Activated T-helper 1 cell treated with anti-CD3 and anti-CD28 coated beads, Interleukin-12 subunit alpha, Interleukin-12 subunit beta, Interleukin-2, Interleukin-4 antibody, amounts not matched to agents 30 ng/mL and 10 ng/mL and 1 ng/mL, durations not matched to agents 14 hours and 24 hours and 36 hours (primary cell): ENCODE data around the gene WDR93. TPM values are rescaled to one million over a fixed set of nuclear protein-coding genes. Genes with fewer than 3 reads are reported as not detected.

ENCODE experiments used
- DNase-seq: peaks from one replicate; pipeline ENCODE4 v3.0.0; 2021; ENCODE audit warnings: low spot score
- H3K27ac Mint-ChIP-seq: one replicate; pipeline ENCODE4 v1.8.0; 2021; ENCODE audit warnings: mild to moderate bottlenecking, mixed read lengths
- H3K27me3 Mint-ChIP-seq: one replicate; pipeline ENCODE4 v1.8.0; 2022; ENCODE audit warnings: mild to moderate bottlenecking, moderate library complexity, mixed read lengths; ENCODE audit not compliant: insufficient read depth
- H3K36me3 Mint-ChIP-seq: one replicate; pipeline ENCODE4 v1.8.0; 2021; ENCODE audit warnings: low read depth, mixed read lengths
- H3K4me1 Mint-ChIP-seq: one replicate; pipeline ENCODE4 v1.8.0; 2021; ENCODE audit warnings: low read depth, mixed read lengths
- H3K4me3 Mint-ChIP-seq: one replicate; pipeline ENCODE4 v1.8.0; 2021; ENCODE audit warnings: mild to moderate bottlenecking, moderate library complexity, mixed read lengths
- H3K9me3 Mint-ChIP-seq: one replicate; pipeline ENCODE4 v1.8.0; 2021; ENCODE audit warnings: mixed read lengths
- intact Hi-C: fragments of 100-400 bp; cut with micrococcal nuclease; formaldehyde crosslinking; loops from one replicate; pipeline ENCODE4 v1.15.1; 2024
- total RNA-seq: library from RNA; stranded (reverse); gene quantifications from 2 replicates; pipeline ENCODE4 v1.2.3, GENCODE V29; 2022

The WDR93 gene
- total RNA-seq, result not detected in 2 replicates

GRCh38 chr15:89690276-89691218 lies at the start of gene WDR93, which contains the start of gene PEX11A:
Gene WDR93, plus strand, starts transcription at chr15:89690811. Its CDS starts 10,936 bp downstream, at chr15:89701747.
Gene PEX11A, minus strand, starts transcription at chr15:89690754. Its CDS starts 122 bp downstream, at chr15:89690632.
- H3K27me3 Mint-ChIP-seq, result peaks cover 10% of the 10 kb centered on the region
- intact Hi-C loops, result loop anchor here (5.0 kb wide), 2 partner anchors 113 to 202 kb away; partner anchors contain the start of genes AP3S2 and TICRR
- peak; percentile 64 for DNase-seq
- no peaks in the 10 kb centered on the region for H3K36me3 Mint-ChIP-seq
- peaks cover 10% of the 10 kb centered on the region for H3K4me1 Mint-ChIP-seq
- H3K4me3 Mint-ChIP-seq, result peak within 1 kb of the TSS; percentile 82
- no peaks in the 10 kb centered on the region for H3K9me3 Mint-ChIP-seq
- peak within 1 kb of the TSS; percentile 65 for H3K27ac Mint-ChIP-seq

GRCh38 chr15:89641053-89641452 lies 49.6 kb upstream of the WDR93 start:
- Mint-ChIP-seq H3K4me3 (no peak overlapping the region), H3K27ac (no peak overlapping the region), H3K4me1 (no peaks in the 10 kb centered on the region), H3K36me3 (no peaks in the 10 kb centered on the region), H3K27me3 (peaks cover 1% of the 10 kb centered on the region), H3K9me3 (no peaks in the 10 kb centered on the region)
- intact Hi-C loops, result no loop called here
- DNase-seq, result no peak

- DNase-seq, result no peak
- no peaks in the 10 kb centered on the region for H3K36me3 Mint-ChIP-seq
- no peaks in the 10 kb centered on the region for H3K9me3 Mint-ChIP-seq
- no peaks in the 10 kb centered on the region for H3K4me1 Mint-ChIP-seq
- H3K27ac Mint-ChIP-seq, result no peak overlapping the region
- H3K27me3 Mint-ChIP-seq, result peaks cover 1% of the 10 kb centered on the region
- intact Hi-C loops, result no loop called here
- H3K4me3 Mint-ChIP-seq, result no peak overlapping the region
Measured at GRCh38 chr15:89642106-89642505, 48.5 kb upstream of the WDR93 start.

GRCh38 chr15:89645680-89646079 lies 44.9 kb upstream of the WDR93 start:
- Mint-ChIP-seq H3K4me1 (no peaks in the 10 kb centered on the region), H3K27ac (no peak overlapping the region), H3K36me3 (no peaks in the 10 kb centered on the region), H3K4me3 (no peak overlapping the region), H3K27me3 (peaks cover 1% of the 10 kb centered on the region), H3K9me3 (no peaks in the 10 kb centered on the region)
- no peak for DNase-seq
- intact Hi-C loops, result no loop called here

- intact Hi-C loops, result no loop called here
- no peaks in the 10 kb centered on the region for H3K9me3 Mint-ChIP-seq
- H3K4me3 Mint-ChIP-seq, result no peak overlapping the region
- no peaks in the 10 kb centered on the region for H3K36me3 Mint-ChIP-seq
- no peak overlapping the region for H3K27ac Mint-ChIP-seq
- DNase-seq, result no peak
- H3K27me3 Mint-ChIP-seq, result peaks cover 1% of the 10 kb centered on the region
- H3K4me1 Mint-ChIP-seq, result no peaks in the 10 kb centered on the region
Measured at GRCh38 chr15:89646416-89647141, 44.0 kb upstream of the WDR93 start.

- no peak overlapping the region for H3K4me3 Mint-ChIP-seq
- no peaks in the 10 kb centered on the region for H3K9me3 Mint-ChIP-seq
- intact Hi-C loops, result no loop called here
- no peak overlapping the region for H3K27ac Mint-ChIP-seq
- H3K36me3 Mint-ChIP-seq, result no peaks in the 10 kb centered on the region
- H3K4me1 Mint-ChIP-seq, result no peaks in the 10 kb centered on the region
- peak; percentile 48 for DNase-seq
- peaks cover 1% of the 10 kb centered on the region for H3K27me3 Mint-ChIP-seq
Measured at GRCh38 chr15:89647191-89647851, 43.3 kb upstream of the WDR93 start.

- Mint-ChIP-seq H3K4me3 (no peak overlapping the region), H3K36me3 (no peaks in the 10 kb centered on the region), H3K27me3 (peaks cover 5% of the 10 kb centered on the region), H3K4me1 (no peaks in the 10 kb centered on the region), H3K27ac (no peak overlapping the region), H3K9me3 (no peaks in the 10 kb centered on the region)
- intact Hi-C loops, result no loop called here
- no peak for DNase-seq
Measured at GRCh38 chr15:89648106-89649012, 42.3 kb upstream of the WDR93 start.

- Mint-ChIP-seq H3K4me1 (no peaks in the 10 kb centered on the region), H3K4me3 (no peak overlapping the region), H3K27me3 (peaks cover 7% of the 10 kb centered on the region), H3K9me3 (no peaks in the 10 kb centered on the region), H3K27ac (no peak overlapping the region), H3K36me3 (no peaks in the 10 kb centered on the region)
- intact Hi-C loops, result no loop called here
- no peak for DNase-seq
Measured at GRCh38 chr15:89649013-89649625, 41.5 kb upstream of the WDR93 start.

- no peak for DNase-seq
- no peak overlapping the region for H3K4me3 Mint-ChIP-seq
- peaks cover 5% of the 10 kb centered on the region for H3K4me1 Mint-ChIP-seq
- H3K36me3 Mint-ChIP-seq, result no peaks in the 10 kb centered on the region
- no peak overlapping the region for H3K27ac Mint-ChIP-seq
- H3K27me3 Mint-ChIP-seq, result peaks cover 13% of the 10 kb centered on the region
- intact Hi-C loops, result no loop called here
- H3K9me3 Mint-ChIP-seq, result no peaks in the 10 kb centered on the region
Measured at GRCh38 chr15:89649716-89650115, 40.9 kb upstream of the WDR93 start.

- no peaks in the 10 kb centered on the region for H3K9me3 Mint-ChIP-seq
- H3K27me3 Mint-ChIP-seq, result peaks cover 30% of the 10 kb centered on the region
- H3K27ac Mint-ChIP-seq, result no peak overlapping the region
- no peak overlapping the region for H3K4me3 Mint-ChIP-seq
- intact Hi-C loops, result no loop called here
- H3K4me1 Mint-ChIP-seq, result peaks cover 17% of the 10 kb centered on the region
- H3K36me3 Mint-ChIP-seq, result no peaks in the 10 kb centered on the region
- no peak for DNase-seq
Measured at GRCh38 chr15:89652131-89652530, 38.5 kb upstream of the WDR93 start.

GRCh38 chr15:89652666-89653065 lies 37.9 kb upstream of the WDR93 start:
- no peaks in the 10 kb centered on the region for H3K36me3 Mint-ChIP-seq
- peaks cover 17% of the 10 kb centered on the region for H3K4me1 Mint-ChIP-seq
- no peak for DNase-seq
- intact Hi-C loops, result no loop called here
- H3K27ac Mint-ChIP-seq, result no peak overlapping the region
- H3K9me3 Mint-ChIP-seq, result no peaks in the 10 kb centered on the region
- no peak overlapping the region for H3K4me3 Mint-ChIP-seq
- peaks cover 30% of the 10 kb centered on the region for H3K27me3 Mint-ChIP-seq

GRCh38 chr15:89653578-89653977 lies 37.0 kb upstream of the WDR93 start:
- no peak overlapping the region for H3K27ac Mint-ChIP-seq
- no peak overlapping the region for H3K4me3 Mint-ChIP-seq
- peaks cover 30% of the 10 kb centered on the region for H3K27me3 Mint-ChIP-seq
- DNase-seq, result no peak
- H3K36me3 Mint-ChIP-seq, result no peaks in the 10 kb centered on the region
- peaks cover 17% of the 10 kb centered on the region for H3K4me1 Mint-ChIP-seq
- intact Hi-C loops, result no loop called here
- no peaks in the 10 kb centered on the region for H3K9me3 Mint-ChIP-seq
